ENCODE measurements around the gene NUP214.

DNA sequence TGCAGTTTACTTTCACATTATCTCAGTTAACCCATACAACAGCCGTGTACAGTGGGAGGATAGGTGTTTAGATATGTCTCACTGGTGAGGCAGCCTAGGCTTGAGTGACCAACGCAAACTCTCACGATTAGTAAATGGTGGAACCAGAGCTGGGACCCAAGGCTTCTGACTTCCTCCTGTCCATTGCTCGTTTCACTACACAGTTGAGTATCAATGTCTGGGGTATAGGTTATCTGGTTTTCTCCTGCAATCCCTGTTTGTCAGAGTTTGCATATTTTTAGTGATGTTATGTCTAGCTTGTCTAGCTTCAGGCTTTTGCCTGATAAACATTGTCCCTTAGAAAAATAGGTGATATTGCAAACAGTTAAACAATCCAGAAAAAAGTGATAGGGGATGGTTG is 62.6 kb downstream of the NUP214 start:
- TF ChIP-seq POLR2AphosphoS5 (IDR thresholded peaks at IDR 0.05; ENCODE audit: low read depth), result no peak
- TF ChIP-seq, protein P1, sequence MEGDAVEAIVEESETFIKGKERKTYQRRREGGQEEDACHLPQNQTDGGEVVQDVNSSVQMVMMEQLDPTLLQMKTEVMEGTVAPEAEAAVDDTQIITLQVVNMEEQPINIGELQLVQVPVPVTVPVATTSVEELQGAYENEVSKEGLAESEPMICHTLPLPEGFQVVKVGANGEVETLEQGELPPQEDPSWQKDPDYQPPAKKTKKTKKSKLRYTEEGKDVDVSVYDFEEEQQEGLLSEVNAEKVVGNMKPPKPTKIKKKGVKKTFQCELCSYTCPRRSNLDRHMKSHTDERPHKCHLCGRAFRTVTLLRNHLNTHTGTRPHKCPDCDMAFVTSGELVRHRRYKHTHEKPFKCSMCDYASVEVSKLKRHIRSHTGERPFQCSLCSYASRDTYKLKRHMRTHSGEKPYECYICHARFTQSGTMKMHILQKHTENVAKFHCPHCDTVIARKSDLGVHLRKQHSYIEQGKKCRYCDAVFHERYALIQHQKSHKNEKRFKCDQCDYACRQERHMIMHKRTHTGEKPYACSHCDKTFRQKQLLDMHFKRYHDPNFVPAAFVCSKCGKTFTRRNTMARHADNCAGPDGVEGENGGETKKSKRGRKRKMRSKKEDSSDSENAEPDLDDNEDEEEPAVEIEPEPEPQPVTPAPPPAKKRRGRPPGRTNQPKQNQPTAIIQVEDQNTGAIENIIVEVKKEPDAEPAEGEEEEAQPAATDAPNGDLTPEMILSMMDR (IDR thresholded peaks at IDR 0.05; ENCODE audit: insufficient read depth, low read length), result no peak
- no peak for TF ChIP-seq GABPA (IDR thresholded peaks at IDR 0.05; ENCODE audit: low read depth)
